Measurements from ENCODE around the gene SV2C.

DNA sequence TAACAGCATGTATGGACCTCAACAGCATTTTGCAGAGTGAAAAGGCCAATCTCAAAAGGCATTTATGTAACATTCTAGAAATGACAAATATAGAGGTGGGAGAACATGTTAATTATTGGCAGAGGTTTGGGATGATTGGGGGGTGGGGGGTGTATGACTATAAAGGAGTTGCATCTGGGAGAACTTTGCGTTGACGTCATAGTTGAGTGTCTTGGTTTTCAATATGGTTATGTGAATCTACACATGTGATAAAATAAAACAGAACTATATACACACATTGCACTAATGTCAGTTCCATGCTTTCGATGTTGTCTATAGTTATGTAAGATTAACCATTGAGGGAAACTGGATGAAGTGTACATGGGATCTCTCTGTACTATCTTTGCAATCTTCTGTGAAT, 139.1 kb downstream of the SV2C start:
- TF ChIP-seq, protein P1, sequence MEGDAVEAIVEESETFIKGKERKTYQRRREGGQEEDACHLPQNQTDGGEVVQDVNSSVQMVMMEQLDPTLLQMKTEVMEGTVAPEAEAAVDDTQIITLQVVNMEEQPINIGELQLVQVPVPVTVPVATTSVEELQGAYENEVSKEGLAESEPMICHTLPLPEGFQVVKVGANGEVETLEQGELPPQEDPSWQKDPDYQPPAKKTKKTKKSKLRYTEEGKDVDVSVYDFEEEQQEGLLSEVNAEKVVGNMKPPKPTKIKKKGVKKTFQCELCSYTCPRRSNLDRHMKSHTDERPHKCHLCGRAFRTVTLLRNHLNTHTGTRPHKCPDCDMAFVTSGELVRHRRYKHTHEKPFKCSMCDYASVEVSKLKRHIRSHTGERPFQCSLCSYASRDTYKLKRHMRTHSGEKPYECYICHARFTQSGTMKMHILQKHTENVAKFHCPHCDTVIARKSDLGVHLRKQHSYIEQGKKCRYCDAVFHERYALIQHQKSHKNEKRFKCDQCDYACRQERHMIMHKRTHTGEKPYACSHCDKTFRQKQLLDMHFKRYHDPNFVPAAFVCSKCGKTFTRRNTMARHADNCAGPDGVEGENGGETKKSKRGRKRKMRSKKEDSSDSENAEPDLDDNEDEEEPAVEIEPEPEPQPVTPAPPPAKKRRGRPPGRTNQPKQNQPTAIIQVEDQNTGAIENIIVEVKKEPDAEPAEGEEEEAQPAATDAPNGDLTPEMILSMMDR (IDR thresholded peaks at IDR 0.05; ENCODE audit: insufficient read depth, low read length, poor library complexity, severe bottlenecking) = no peak
- TF ChIP-seq EZH2phosphoT487 (conservative IDR thresholded peaks at IDR 0.05; ENCODE audit: low read length) = no peak

All from SU-DHL-6 (cell line).